GM19193 (cell line): ENCODE results near the gene TMEM151B.

Source experiments
- POLR2A ChIP-seq: IDR thresholded peaks from 4 replicates; pipeline ENCODE4 v1.6.1; 2011; ENCODE audit not compliant: insufficient read depth, insufficient read length; ENCODE audit errors: extremely low read depth

TMEM151B gene

GRCh38 chr6:44254191-44255104, 15.8 kb upstream of the TMEM151B start:
- no peak for TF ChIP-seq POLR2A

DNA sequence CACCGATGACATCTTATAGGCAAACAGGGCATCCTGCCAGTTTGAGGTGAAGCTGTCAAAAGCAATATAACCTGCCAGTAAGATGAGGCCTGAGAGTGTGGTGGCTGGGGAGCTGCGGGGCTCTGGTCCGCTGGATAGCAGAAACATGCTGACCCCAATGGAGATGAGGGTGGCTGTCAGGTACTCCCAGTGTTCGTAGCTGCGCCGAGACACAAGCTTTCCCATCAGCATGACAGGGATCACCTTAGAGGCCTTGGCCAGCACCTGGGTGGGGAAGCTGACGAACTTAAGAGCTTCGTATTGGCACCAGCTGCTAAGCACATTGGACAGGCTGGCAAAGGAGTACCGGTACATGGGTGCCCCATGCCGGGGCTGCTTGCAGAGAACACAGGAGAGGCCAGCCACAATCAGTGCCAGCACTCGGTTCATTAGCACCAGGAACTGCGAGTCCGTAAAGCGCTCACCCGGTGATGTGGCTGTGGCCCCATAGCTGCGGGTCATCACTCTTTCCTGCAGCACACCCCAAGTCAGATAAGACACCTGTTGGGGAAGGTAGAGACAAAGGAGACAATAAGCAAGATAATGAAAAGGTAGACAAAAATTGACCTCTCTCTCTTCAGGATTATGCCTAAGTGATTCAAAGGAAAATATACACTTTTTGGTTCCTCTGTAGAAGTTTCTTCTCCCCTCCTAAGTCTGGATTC, 15.0 kb upstream of the TMEM151B start:
- peak; percentile 65 for TF ChIP-seq POLR2A

GRCh38 chr6:44255871-44256774, 14.1 kb upstream of the TMEM151B start:
- TF ChIP-seq POLR2A: no peak

GRCh38 chr6:44256775-44257024, 13.6 kb upstream of the TMEM151B start:
- TF ChIP-seq POLR2A: no peak

- TF ChIP-seq POLR2A: peak; percentile 74
Observed at GRCh38 chr6:44257025-44257752, 13.1 kb upstream of the TMEM151B start, which contains the start of gene SLC35B2. Gene SLC35B2, minus strand, starts transcription at chr6:44257528. Its CDS starts 118 bp downstream, at chr6:44257410.

- no peak for TF ChIP-seq POLR2A
Observed at GRCh38 chr6:44257753-44258324, 12.4 kb upstream of the TMEM151B start.

GRCh38 chr6:44258325-44258863, 11.9 kb upstream of the TMEM151B start:
- TF ChIP-seq POLR2A: no peak

DNA sequence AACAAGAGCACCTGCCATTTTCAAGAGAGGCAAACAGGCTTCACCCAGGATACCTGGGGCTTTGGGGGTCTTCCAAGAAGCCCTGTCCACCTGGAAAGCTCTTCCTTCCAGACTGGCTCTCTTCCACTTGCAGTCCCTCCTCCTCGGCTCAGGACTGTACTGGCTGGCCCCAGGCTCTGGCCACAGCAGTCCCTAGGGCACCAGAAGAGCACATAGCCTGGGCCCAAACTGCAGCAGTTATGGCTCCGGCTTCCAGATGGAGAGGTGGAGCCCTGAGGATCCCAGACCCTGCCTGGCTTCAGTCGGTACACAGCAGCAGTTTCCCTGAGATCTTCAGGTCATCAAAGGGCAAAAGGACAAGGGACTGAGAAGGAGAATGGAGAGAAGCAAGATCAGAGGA, 11.3 kb upstream of the TMEM151B start:
- TF ChIP-seq POLR2A: no peak

DNA sequence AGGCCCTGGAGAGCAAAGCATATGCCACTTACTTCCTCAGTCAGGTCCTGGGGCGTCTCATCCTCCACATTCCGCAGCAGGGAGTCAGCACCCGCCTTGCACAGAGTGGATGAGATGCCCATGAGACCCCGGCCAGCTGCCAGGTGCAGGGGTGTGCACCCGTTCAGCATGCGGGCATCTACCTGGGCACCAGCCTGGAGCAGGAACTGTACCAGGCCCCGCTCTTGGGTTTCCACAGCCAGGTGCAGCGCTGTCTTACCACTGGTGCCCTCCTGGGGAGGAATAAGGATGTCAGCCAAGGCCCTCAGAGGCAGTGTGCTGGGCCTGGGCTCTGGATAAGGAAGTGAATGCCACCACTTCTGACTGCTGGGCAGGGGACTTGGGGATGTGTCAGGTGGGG, 10.2 kb upstream of the TMEM151B start:
- no peak for TF ChIP-seq POLR2A

DNA sequence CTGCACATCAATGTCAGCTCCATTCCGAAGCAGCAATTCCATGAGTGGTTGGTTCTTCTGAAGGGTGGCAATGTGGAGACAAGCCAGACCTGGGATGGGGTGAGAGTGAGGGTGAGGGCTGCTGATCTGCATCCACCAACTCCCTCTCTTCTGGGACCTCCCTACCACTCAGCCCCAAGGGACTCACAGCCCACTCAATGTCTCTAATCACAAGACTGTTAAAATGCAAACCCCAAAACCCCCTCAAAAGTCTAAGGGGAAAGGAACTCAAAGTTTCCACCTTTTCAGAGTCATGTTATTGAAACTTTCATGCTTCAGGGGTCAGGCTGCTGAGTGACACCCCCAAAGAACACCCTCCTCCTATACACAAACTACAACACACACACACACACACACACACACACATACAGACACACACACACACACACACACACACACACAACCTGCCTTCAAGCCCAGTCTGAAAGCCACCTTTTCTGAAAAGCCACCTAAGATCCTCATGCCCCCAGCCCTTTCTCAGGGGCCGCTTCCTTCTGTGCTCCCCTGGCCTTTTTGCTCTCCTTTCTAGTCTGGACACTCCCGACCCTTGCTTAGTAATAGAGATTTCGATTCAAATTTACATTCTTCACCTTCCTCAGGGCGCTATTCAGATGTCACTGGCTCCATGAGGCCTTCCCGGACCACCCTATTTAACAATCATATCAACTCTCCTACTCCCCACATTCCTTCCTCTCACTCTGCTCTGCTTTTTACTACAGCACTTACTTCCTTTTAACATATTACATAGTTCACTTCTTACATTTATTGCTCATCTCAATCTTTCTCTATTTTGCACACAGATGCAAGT, 9.6 kb upstream of the TMEM151B start:
- peak; percentile 39 for TF ChIP-seq POLR2A

GRCh38 chr6:44261581-44261980, 8.7 kb upstream of the TMEM151B start:
- peak; percentile 4 for TF ChIP-seq POLR2A

GRCh38 chr6:44262467-44263353, 7.5 kb upstream of the TMEM151B start:
- TF ChIP-seq POLR2A: peak; percentile 28
